GM21447 (cell line): ENCODE data around the gene FRMD3.

Source experiments
- ATAC-seq: cut with Tn5 transposase; IDR thresholded peaks from one replicate; pipeline ENCODE4 v1.9.1; 2021; ENCODE audit not compliant: unreplicated experiment

Gene FRMD3

GRCh38 chr9:83435301-83435700 lies 102.9 kb downstream of the FRMD3 start:
- ATAC-seq = no peak

- no peak for ATAC-seq
These were observed 103.9 kb downstream of the FRMD3 start for GRCh38 chr9:83434254-83434653.

- no peak for ATAC-seq
These were observed 104.4 kb downstream of the FRMD3 start for GRCh38 chr9:83433846-83434245.

- ATAC-seq = no peak
These were observed 105.2 kb downstream of the FRMD3 start for GRCh38 chr9:83432877-83433550.

GRCh38 chr9:83432104-83432627 lies 106.0 kb downstream of the FRMD3 start:
- ATAC-seq = no peak

- no peak for ATAC-seq
These were observed 106.8 kb downstream of the FRMD3 start for GRCh38 chr9:83431101-83432060.

DNA sequence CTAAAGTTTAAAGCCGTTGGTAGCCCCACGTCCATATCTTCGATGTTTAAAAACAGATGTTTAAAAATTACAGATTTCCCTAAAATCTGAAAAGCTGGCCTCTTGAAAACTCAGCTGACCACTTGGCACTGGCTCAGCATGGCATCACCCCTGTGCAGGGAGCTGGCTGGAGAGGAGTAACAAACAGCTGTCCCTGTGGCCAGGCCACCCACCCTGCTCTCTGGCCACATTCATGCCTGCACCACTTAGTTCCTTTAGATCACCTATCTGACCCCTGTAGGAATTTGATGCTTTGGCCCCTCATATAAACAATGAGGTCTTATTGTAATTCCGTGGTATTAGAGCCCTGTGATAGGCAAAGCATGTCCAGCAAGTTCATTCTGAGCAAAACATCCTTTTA lies 107.5 kb downstream of the FRMD3 start:
- no peak for ATAC-seq

- ATAC-seq = no peak
These were observed 109.0 kb downstream of the FRMD3 start for GRCh38 chr9:83429229-83429628.

DNA sequence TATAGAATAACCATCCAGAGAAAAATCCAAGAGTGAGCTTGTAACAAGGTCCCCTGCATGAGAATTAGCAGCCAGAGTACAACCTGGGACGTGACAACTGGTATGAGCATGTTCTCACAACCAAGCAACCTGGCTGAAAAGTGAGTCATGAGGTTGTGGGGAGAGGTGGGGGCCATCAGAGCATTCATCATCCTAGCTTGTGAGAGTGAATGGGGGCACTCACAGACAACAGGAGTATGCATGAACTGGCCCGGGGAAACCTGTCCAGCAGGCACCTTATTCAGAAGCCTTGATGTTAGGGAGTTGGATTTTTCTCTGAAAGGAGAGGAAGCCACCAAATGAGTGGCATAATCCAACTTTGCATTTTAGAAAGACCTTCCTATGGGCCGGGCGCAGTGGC lies 113.0 kb downstream of the FRMD3 start:
- no peak for ATAC-seq

DNA sequence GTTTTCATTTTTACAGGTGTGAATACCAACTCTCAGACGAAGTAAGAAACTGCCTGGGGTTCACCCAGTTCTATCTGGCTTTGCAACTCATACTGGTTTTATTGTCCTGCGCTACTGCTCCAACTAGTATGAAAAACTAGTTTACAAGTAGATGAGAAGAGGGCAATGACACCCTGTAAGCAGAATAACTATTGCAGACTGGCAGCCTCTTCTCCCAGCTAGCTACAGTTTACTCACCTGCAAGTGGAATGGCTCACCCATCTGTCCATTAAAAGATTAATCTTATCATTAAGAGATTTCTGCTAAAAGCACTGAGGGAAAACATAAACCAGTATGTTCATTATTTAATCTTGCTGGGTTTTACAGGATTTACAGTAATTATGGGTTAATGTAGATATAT lies 113.4 kb downstream of the FRMD3 start:
- ATAC-seq = no peak

DNA sequence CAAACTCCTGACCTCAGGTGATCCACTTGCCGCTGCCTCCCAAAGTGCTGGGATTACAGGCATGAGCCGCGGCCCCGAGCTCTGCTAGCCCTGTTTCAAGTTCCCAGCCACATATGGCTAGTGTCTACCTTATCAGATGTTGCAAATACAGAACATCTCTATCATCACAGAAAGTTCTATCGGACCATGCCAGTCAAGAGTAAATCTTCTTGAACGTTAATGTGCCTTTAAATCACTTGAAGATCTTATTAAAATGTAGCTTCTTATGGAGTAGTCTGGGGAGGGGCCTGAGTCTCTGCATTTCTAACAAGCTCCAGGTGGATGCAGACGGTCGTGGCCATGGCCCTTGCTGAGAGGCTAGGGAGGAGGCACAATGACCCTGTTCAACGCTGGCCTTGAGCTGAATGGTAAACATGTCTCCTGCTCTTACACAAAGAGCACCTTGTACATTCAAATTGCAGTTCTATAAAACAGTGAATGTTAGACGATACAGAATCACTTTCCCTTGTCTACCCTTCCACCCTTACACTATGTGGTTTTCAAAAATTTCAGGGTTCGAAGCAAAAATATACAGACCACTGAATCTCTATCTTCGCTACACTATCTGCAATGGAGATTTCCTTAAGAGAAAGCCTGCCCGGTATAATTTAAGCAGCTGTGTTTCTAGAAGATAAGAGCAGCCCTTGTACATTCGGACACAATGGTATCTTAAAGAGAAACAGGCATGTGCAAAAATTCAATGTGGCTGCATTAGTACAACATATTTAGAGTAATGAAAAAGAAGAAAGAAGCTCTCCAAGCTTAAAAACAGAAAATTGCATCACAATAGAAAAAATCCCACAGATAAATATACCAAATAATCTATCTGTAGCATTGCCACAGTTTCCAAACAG lies 114.1 kb downstream of the FRMD3 start:
- no peak for ATAC-seq

- ATAC-seq = no peak
These were observed 115.7 kb downstream of the FRMD3 start for GRCh38 chr9:83422527-83422926.

DNA sequence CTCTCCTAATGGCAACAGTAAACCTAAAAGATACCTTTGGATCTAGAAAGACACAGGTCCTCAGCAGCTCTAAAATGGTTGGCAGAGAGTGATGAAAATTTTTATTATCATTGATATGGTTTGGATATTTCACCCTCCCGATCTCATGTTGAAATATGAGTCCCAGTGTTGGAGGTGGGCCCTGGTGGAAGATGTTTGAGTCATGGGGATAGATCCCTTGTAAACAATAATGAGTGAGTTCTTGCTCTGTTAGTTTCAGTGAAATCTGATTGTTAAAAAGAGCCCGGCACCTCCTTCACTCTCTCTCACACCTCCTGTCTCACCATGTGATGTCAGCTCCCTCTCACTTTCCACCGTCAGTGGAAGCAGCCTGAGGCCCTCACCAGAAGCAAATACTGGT lies 117.7 kb downstream of the FRMD3 start:
- no peak for ATAC-seq

GRCh38 chr9:83419961-83420360 lies 118.2 kb downstream of the FRMD3 start:
- no peak for ATAC-seq

DNA sequence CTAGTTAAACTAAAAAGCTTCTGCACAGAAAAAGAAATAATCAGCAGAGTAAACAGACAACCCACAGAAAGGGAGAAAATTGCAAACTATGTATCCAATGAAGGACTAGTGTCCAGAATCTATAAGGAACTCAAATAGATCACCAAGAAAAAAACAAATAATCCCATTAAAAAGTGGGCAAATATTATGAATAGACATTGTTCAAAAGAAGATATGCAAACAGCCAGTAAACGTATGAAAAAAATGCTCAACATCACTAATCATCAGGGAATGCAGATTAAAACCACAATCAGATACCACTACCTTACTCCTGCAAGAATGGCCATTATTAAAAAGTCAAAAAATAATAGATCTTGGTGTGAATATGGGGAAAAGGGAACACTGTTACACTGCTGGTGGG lies 119.9 kb downstream of the FRMD3 start:
- ATAC-seq = no peak

DNA sequence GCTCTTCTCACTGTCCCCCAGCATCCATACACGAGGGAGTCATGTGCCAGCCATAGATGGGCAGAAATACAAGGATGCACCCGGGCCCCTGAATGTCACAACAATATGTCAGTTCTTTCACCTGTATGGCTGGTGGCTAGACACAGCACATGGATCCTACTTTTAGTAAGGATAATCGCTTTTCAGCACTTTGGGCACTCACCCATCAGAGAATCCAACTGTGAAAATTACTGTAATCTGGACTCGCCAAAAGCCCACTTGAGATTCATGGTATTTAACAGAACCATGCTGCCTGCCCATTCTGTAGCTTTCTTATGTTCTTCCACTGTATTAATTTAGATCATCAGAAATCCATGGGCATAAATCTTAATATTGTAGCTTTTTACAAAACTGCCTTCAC lies 124.8 kb downstream of the FRMD3 start:
- ATAC-seq = no peak

DNA sequence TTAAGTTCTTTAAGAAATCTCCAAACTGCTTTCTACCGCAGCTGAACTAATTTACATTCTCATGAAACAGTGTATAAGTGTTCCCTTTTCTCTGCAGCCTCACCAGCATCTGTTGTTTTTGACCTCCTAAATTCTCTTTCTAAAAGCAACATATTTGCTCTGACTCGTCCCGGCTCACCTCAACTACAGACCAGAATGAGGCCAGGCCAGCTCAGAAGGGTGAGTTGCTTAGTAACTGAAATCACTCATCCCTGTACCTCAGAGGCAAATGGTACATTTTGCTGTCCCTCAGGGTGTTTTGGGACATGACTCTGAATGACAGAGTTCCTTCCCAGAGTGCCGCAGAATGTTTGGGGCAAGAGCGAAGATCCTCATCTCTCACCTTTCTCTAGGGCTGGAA lies 127.5 kb downstream of the FRMD3 start:
- no peak for ATAC-seq

- ATAC-seq = no peak
These were observed 131.3 kb downstream of the FRMD3 start for GRCh38 chr9:83406921-83407320.

GRCh38 chr9:83405759-83406158 lies 132.4 kb downstream of the FRMD3 start:
- ATAC-seq = no peak

DNA sequence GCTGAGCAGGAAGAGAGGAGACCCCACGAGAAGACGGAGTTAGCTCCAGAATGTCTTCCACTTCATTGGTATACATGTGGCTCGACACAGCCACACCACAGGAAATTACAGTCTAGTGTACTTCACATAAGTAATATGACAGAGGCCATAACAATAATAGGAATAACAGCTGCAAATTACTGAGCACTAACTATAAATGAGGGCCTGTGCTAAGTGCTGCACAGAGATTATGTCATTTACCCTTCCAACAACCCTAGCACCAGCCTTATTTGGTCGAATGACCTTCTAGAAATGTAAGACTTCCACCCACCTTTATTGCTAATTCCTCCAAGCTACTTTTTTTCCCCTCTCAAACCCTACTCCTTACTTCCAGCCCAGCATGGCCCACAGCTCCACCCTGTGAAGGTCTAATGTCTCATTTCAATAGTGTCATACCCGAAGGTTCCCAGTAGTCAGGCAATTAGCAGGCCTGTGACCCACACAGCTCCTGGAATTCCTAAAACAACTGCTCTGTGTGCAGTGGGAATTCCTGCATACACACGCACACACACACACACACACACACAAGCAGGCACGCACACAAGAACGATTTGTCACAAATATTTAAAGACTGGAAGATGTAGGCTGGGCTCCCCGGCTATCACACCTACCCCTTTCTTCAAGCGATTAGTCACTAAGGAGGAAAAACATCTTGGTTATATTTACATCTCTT lies 134.5 kb downstream of the FRMD3 start:
- ATAC-seq = no peak
